Hematopoietic multipotent progenitor cell treated with erythropoietin and hydrocortisone succinate and interleukin-3 and kit ligand, for 15 days (in vitro differentiated cells): ENCODE measurements around the gene PCDHGA10.
A peak's percentile ranks its signal among the peaks of the same experiment; 100 is the strongest.
"Not testable (repeated sequence)": the region's sequence is repeated elsewhere in the genome, so short reads cannot be mapped to it uniquely, and the experiment has no call there.

Experiments used
- DNase-seq: peaks from one replicate; pipeline ENCODE4 v3.0.0-alpha.2; 2015; ENCODE audit warnings: low spot score

The PCDHGA10 gene

GRCh38 chr5:141392429-141393198 is 20.2 kb upstream of the PCDHGA10 start, which contains the start of gene PCDHGA8:
PCDHGA8 (plus strand) TSS chr5:141392633; CDS start chr5:141392814, 181 bp downstream.
- no peak for DNase-seq

DNA sequence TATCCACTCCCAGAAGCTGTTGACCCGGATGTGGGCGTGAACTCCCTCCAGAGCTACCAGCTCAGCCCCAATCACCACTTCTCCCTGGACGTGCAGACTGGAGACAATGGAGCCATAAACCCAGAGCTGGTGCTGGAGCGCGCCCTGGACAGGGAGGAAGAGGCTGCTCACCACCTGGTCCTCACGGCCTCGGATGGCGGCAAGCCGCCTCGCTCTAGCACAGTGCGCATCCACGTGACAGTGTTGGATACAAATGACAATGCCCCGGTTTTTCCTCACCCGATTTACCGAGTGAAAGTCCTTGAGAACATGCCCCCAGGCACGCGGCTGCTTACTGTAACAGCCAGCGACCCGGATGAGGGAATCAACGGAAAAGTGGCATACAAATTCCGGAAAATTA is 19.5 kb upstream of the PCDHGA10 start:
- no peak for DNase-seq

DNA sequence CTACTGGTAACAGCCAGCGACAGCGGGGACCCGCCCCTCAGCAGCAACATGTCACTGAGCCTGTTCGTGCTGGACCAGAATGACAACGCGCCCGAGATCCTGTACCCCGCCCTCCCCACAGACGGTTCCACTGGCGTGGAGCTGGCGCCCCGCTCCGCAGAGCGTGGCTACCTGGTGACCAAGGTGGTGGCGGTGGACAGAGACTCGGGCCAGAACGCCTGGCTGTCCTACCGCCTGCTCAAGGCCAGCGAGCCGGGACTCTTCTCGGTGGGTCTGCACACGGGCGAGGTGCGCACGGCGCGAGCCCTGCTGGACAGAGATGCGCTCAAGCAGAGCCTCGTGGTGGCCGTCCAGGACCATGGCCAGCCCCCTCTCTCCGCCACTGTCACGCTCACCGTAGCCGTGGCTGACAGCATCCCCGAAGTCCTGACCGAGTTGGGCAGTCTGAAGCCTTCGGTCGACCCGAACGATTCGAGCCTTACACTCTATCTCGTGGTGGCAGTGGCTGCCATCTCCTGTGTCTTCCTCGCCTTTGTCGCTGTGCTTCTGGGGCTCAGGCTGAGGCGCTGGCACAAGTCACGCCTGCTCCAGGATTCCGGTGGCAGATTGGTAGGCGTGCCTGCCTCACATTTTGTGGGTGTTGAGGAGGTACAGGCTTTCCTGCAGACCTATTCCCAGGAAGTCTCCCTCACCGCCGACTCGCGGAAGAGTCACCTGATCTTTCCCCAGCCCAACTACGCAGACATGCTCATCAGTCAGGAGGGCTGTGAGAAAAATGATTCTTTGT is 18.2 kb upstream of the PCDHGA10 start:
- not testable (repeated sequence) for DNase-seq

DNA sequence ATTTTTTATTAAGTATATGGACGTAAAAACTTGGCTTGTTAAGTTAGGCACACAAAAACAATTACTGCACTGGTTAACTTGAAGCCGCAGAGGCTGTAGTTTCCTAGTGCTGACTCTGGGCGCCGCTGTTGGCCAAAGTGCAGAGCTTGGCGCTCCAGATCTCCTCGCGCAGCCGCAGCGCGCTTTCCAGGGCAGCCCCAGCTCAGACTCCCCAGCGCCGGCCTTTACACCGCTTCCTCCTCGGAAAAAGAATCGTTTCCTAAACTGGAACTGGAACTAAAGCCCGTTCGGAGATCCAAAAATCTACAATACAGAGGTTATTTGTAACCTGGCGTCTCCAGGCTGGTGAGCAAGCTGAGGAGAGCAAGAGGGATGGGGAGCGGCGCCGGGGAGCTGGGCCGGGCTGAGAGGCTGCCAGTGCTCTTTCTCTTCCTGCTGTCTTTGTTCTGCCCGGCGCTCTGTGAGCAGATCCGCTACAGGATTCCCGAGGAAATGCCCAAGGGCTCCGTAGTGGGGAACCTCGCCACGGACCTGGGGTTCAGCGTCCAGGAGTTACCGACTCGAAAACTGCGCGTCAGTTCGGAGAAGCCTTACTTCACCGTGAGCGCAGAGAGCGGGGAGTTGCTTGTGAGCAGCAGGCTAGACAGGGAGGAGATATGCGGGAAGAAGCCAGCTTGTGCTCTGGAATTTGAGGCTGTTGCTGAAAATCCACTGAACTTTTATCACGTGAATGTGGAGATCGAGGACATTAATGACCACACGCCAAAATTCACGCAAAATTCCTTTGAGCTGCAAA is 14.8 kb upstream of the PCDHGA10 start, which contains the start of gene PCDHGB5:
Gene PCDHGB5, plus strand, starts transcription at position 192 of the 796 bp plus-strand sequence. Its CDS starts 181 bp downstream, at position 373.
- not testable (repeated sequence) for DNase-seq

DNA sequence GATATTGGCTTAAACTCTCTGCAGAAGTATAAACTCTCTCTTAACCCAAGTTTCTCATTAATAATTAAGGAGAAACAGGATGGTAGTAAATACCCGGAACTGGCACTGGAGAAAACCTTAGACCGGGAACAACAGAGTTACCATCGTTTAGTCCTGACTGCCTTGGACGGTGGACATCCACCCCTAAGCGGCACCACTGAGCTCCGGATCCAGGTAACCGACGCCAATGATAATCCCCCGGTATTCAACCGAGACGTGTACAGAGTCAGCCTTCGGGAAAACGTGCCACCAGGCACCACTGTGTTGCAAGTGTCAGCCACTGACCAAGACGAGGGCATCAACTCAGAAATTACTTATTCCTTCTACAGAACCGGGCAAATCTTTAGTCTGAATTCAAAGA is 14.2 kb upstream of the PCDHGA10 start:
- no peak for DNase-seq

DNA sequence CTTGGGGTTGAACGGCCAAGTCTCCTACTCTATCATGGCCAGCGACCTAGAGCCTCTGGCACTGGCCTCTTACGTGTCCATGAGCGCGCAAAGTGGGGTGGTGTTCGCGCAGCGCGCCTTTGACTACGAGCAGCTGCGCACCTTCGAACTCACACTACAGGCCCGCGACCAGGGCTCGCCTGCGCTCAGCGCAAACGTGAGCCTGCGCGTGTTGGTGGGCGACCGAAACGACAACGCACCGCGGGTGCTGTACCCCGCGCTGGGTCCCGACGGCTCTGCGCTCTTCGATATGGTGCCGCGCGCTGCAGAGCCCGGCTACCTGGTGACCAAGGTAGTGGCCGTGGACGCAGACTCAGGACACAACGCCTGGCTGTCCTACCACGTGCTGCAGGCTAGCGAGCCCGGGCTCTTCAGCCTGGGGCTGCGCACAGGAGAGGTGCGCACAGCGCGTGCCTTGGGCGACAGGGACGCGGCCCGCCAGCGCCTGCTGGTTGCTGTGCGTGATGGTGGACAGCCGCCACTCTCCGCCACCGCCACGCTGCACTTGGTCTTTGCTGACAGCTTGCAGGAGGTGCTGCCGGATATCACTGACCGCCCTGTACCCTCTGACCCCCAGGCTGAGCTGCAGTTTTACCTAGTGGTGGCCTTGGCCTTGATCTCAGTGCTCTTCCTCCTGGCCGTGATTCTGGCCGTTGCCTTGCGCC is 13.1 kb upstream of the PCDHGA10 start:
- DNase-seq, result no peak

DNA sequence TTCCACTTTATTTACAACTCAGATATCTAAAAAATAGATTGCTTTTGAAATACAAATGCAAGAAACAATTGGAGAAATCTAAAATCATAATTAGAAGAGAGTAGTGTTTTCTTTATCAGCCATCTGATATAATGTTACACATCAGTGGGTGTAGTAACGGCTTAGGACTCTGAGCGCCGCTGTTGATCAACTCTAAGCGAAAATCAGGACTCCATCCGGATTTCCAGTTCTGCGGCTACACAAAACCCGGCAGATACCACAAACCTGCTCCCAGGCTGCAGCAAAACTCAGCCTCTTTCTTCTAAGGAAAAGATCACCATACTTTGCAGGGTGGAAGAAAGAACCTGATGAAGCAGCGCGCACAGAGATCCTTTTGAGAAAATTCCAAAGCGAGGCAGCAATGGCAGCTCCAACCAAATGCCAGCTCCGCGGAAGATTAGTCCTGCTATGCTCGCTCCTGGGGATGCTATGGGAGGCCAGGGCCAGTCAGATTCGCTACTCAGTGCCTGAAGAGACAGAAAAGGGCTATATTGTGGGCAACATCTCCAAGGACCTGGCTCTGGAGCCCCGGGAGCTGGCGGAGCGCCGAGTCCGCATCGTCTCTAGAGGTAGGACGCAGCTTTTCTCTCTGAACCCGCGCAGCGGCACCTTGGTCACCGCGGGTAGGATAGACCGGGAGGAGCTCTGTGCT is 10.1 kb upstream of the PCDHGA10 start, which contains the start of gene PCDHGA9:
Gene PCDHGA9, plus strand, starts transcription at position 226 of the 691 bp plus-strand sequence. Its CDS starts 175 bp downstream, at position 401.
- no peak for DNase-seq

GRCh38 chr5:141403387-141403786 is 9.4 kb upstream of the PCDHGA10 start:
- DNase-seq, result no peak

DNA sequence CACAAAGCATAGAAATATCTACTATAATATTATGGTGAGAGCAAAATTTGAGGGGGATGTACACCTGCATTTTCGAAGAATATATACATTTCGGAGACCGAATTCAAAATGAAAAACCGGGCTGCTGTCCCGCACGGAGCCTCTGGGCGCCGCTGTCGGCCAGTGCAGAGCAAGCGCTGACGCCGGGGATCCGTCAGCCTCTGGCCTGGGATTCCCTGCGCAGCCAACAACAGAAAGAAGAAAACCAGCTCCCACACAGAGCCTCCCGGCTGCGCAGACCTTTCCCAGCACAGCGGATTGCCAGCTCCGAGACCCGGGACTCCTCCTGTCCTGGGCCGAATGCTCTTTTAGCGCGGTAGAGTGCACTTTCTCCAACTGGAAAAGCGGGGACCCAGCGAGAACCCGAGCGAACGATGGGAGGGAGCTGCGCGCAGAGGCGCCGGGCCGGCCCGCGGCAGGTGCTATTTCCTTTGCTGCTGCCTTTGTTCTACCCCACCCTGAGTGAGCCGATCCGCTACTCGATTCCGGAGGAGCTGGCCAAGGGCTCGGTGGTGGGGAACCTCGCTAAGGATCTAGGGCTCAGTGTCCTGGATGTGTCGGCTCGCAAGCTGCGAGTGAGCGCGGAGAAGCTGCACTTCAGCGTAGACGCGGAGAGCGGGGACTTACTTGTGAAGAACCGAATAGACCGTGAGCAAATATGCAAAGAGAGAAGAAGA is 4.8 kb upstream of the PCDHGA10 start, which contains the start of gene PCDHGB6:
Gene PCDHGB6, plus strand, starts transcription at position 232 of the 716 bp plus-strand sequence. Its CDS starts 182 bp downstream, at position 414.
- DNase-seq, result not testable (repeated sequence)

DNA sequence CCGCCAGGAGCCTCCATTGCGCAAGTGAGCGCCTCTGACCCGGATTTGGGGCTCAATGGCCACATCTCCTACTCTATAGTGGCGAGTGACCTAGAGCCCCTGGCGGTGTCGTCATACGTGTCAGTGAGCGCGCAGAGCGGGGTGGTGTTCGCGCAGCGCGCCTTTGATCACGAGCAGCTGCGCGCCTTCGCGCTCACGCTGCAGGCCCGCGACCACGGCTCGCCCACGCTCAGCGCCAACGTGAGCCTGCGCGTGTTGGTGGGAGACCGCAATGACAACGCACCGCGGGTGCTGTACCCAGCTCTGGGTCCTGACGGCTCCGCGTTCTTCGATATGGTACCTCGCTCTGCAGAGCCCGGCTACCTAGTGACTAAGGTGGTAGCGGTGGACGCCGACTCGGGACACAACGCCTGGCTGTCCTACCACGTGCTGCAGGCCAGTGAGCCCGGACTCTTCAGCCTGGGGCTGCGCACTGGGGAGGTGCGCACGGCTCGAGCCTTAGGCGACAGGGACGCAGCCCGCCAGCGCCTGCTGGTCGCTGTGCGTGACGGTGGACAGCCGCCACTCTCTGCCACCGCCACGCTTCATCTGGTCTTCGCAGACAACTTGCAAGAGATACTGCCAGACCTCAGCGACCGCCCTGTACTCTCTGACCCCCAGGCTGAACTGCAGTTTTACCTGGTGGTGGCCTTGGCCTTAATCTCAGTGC is 3.0 kb upstream of the PCDHGA10 start:
- no peak for DNase-seq

DNA sequence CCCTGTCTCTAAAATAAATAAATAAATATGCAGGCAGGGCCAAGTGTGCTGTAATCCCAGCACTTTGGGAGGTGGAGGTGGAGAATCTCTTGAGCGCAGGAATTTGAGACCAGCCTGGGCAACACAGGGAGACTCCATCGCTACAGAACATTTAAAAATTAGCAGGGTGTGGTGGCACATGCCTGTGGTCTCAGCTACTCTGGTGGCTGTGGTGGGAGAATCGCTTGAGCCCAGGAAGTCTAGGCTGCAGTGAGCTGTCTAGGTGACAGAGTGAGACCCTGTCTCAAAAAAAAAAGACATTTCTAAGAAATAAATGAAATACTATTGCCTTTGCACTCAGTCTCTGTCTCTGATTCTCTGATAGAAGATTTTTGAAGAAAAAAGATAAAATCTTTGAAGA is 1.2 kb upstream of the PCDHGA10 start:
- no peak for DNase-seq

- DNase-seq, result no peak
These were observed 818 bp downstream of the PCDHGA10 start for GRCh38 chr5:141413540-141414069.

DNA sequence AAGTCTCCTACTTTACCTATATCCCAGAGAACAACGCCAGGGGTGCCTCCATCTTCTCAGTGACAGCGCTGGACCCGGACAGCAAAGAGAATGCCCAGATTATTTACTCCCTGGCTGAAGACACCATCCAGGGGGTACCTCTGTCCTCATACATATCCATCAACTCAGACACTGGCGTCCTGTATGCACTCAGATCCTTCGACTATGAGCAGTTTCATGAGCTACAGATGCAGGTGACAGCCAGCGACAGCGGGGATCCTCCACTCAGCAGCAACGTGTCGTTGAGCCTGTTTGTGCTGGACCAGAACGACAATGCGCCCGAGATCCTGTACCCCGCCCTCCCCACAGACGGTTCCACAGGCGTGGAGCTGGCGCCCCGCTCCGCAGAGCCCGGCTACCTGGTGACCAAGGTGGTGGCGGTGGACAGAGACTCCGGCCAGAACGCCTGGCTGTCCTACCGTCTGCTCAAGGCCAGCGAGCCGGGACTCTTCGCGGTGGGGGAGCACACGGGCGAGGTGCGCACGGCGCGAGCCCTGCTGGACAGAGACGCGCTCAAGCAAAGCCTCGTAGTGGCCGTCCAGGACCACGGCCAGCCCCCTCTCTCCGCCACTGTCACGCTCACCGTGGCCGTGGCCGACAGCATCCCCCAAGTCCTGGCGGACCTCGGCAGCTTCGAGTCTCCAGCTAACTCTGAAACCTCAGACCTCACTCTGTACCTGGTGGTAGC is 1.9 kb downstream of the PCDHGA10 start:
- not testable (repeated sequence) for DNase-seq

DNA sequence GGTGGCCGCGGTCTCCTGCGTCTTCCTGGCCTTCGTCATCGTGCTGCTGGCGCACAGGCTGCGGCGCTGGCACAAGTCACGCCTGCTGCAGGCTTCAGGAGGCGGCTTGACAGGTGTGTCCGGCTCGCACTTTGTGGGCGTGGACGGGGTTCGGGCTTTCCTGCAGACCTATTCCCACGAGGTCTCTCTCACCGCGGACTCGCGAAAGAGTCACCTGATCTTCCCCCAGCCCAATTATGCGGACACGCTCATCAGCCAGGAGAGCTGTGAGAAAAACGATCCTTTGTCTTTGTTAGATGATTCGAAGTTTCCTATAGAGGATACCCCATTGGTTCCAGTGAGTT is 2.5 kb downstream of the PCDHGA10 start:
- DNase-seq, result not testable (repeated sequence)

DNA sequence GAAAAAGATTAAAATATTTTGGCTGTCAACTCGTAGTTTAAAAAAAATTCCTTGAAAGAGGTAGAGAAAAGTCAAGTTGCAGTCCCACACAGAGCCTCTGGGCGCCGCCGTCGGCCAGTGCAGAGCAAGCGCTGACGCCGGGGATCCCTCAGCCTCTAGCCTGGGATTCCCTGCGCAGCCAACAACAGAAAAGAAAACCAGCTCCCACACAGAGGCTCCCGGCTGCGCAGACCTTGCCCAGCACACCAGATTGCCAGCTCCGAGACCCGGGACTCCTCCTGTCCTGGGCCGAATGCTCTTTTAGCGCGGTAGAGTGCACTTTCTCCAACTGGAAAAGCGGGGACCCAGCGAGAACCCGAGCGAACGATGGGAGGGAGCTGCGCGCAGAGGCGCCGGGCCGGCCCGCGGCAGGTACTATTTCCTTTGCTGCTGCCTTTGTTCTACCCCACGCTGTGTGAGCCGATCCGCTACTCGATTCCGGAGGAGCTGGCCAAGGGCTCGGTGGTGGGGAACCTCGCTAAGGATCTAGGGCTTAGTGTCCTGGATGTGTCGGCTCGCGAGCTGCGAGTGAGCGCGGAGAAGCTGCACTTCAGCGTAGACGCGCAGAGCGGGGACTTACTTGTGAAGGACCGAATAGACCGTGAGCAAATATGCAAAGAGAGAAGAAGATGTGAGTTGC is 4.8 kb downstream of the PCDHGA10 start, which contains the start of gene PCDHGB7:
Gene PCDHGB7, plus strand, starts transcription at position 184 of the 679 bp plus-strand sequence. Its CDS starts 183 bp downstream, at position 367.
- peak; percentile 16 for DNase-seq

DNA sequence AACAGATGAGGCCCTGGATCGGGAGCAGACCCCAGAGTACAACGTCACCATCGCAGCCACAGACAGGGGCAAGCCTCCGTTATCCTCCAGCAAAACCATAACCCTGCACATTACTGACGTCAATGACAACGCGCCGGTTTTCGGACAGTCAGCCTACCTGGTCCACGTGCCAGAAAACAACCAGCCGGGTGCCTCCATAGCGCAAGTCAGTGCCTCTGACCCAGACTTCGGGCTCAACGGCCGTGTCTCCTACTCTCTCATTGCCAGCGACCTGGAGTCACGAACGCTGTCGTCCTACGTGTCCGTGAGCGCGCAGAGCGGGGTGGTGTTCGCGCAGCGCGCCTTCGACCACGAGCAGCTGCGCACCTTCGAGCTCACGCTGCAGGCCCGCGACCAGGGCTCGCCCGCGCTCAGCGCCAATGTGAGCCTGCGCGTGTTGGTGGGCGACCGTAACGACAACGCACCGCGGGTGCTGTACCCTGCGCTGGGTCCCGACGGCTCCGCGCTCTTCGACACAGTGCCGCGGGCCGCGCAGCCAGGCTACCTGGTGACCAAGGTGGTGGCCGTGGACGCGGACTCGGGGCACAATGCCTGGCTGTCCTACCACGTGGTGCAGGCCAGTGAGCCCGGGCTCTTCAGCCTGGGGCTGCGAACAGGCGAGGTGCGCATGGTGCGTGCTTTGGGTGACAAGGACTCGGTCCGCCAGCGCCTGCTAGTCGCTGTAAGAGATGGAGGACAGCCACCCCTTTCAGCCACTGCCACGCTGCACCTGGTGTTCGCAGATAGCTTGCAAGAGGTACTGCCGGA is 6.5 kb downstream of the PCDHGA10 start:
- no peak for DNase-seq
